Measurements from ENCODE around the gene CLEC4M.

- TF ChIP-seq, protein P1, sequence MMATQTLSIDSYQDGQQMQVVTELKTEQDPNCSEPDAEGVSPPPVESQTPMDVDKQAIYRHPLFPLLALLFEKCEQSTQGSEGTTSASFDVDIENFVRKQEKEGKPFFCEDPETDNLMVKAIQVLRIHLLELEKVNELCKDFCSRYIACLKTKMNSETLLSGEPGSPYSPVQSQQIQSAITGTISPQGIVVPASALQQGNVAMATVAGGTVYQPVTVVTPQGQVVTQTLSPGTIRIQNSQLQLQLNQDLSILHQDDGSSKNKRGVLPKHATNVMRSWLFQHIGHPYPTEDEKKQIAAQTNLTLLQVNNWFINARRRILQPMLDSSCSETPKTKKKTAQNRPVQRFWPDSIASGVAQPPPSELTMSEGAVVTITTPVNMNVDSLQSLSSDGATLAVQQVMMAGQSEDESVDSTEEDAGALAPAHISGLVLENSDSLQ (IDR thresholded peaks at IDR 0.05) = no peak
- TF ChIP-seq L3MBTL2 (conservative IDR thresholded peaks at IDR 0.05) = no peak
- TF ChIP-seq FOXM1 (IDR thresholded peaks at IDR 0.05; ENCODE audit: borderline replicate concordance) = no peak
- no peak for TF ChIP-seq ELF4 (IDR thresholded peaks at IDR 0.05)
- TF ChIP-seq FOXA1 (IDR thresholded peaks at IDR 0.05) = no peak
- no peak for TF ChIP-seq ZNF384 (IDR thresholded peaks at IDR 0.05)
- TF ChIP-seq HDGF (IDR thresholded peaks at IDR 0.05; ENCODE audit: borderline replicate concordance) = no peak
- TF ChIP-seq FOXK2 (IDR thresholded peaks at IDR 0.05) = no peak
- TF ChIP-seq BHLHE40 (IDR thresholded peaks at IDR 0.05; ENCODE audit: borderline replicate concordance) = no peak
- no peak for TF ChIP-seq LEF1 (IDR thresholded peaks at IDR 0.05; ENCODE audit: borderline replicate concordance)
Observed at GRCh38 chr19:7767487-7767886, 4.4 kb downstream of the CLEC4M start.
